ENCODE results near the gene OSCP1.

The OSCP1 gene

DNA sequence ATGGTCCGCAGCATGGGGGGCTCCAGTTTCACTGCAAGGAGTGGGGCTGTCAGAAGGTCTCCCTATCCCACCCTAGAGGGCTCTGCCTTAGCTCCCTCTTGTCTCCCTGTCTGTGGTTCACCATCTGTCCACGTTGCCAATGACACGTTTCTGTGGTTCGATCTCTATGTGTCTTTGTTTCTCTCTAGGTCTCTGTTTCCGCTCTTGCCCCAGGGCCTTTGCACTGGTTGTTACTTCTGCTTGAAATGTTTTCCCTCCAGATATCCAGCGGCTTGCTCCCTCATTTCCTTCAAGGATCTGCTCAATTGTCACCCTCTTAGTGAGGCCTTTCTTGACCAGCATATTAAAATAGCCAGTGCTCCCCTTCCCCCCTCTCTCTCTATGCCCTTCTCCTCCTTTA lies 22.4 kb upstream of the OSCP1 start:
- DNase-seq: no peak

DNA sequence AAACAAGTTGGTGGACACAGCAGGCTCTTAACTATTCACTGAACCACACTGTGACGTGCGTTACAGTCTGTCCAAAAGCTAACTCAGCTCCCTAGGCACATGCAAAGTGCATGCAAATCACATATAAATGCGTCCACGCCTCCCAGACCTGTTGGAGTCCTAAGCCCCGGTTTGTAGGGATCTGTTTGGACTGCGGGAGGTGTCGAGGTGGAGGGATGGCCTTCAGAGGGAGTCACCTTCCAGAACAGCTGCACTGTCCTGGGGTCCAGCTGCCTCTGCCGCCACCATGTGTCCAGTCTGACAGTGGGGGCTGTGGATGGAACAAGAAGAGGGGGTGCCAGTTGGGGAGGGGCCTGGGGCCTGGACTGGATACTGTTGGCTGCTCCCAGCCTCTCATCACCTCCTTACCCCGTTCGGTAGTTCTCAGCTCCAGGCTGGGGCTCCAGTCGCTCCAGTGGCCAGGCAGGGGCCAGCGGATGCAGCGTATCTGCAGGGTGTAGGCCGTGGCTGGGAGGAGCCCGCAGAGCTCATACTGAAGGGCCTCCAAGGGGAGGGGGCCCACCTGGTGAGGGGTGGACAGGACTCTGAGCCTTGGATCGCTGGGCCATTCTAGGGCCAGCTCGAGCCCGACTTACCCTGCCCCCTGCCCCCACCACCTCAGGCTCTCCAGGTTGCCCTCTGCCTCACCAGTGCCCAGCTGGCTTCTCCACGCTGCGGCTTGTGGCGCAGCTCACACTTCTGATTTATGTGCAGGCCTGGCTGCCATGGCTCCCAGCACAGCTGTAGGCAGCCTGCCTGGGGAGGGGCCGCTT lies 21.8 kb upstream of the OSCP1 start:
- DNase-seq: peak; percentile 28

DNA sequence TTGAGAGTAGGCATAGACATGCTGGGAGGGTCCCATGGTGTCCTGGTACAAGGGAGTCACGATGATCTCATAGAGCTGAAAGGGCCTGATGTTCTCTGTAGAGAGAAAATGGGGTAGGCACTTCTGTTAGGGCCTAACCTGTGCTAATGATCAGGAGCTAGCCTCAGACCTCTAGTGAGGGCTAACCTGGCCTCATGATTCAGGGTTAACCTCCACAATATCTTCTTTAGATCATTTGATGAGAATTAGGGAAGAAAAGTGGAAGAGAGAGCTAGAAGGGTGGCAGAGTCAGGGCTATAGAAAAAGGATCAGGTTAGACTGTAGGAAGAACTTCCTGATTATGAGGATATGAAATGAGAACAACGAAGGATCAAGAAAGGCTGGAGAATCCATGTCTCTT lies 18.9 kb upstream of the OSCP1 start:
- DNase-seq: no peak

DNA sequence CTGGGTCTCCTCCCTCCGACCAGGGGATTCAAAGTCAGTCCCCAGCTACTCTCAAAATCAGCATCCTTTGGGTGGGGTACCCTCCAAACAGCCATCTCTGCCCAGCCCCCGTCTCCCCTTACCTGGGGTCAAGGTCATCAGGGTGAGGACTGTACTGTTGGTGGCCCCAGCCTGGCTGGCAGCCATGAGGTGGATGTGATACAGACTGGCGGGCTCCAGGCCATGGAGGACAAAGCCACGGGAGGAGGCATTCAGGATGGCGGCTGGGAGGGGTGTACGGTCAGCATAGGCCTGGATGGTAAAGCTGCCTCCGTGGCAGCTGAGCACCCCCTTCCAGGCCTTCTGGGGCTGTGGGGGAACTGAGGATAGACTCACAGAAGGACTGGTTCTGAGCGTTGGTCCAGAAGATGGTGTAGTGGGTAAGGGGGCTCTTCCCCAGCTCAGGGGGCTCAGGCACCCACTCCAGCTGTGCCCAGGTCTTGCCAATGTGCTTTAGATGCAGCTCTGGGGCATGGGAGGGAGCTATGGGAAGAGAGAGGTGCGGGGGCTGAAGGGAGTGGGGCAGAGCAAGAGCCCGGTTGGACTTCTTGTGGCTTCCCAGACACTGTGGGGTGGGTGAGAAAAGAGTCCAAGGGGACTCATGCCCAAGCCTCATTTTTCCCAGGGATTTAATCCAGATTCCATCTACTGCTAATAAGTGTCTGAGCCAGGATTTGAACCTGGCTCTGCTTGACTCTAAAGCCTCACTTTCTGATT lies 17.6 kb upstream of the OSCP1 start:
- DNase-seq: no peak

DNA sequence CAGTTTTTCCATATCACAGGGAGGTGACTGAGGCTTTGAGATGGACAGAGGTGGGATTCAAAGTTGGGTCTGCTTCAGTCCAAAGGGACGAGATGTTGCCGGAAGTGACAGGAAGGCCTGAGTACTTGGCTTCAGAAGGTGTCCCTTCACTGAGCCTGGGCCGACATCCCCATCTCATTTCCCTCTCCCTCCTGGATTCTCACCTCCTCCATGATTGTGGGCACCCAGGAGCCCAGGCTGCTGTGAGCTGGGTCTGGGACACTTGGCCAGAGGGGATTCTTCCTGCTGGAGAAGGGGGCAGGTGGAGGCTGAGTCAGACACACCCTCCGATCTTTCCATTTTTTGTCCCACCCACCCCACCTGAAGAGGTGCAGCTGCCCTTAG lies 16.8 kb upstream of the OSCP1 start:
- no peak for DNase-seq

DNA sequence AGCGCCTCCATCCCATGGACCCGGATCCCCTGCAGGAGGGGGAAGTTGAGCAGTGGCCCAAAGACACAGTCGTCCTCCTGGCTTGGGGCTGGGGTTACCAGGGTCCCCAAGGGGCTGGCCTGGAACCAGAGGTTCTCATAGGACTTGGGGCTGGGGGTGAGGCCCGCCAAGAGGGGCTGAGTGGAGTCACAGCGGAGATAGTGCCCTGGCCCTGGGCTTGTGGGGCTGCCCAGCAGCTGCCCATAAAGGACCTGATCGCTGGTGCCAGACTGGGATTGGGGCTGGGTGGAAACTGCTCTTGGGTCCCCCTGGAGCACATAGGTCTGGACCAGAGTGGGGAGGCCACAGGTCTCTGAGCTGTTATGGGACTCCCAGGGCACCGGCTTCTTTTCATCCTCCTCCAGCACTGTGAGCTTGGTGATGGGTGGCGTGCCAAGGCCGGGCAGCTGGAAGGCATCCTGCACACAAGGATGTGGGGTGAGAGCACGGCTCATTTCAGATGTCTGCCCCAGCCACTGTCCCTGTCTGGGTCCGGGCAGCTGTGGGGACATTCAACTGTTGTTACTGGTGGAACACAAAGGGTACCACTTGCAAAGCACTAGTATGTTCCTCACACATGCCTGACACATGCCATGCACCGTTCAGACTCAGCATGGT lies 16.2 kb upstream of the OSCP1 start:
- DNase-seq: no peak

DNA sequence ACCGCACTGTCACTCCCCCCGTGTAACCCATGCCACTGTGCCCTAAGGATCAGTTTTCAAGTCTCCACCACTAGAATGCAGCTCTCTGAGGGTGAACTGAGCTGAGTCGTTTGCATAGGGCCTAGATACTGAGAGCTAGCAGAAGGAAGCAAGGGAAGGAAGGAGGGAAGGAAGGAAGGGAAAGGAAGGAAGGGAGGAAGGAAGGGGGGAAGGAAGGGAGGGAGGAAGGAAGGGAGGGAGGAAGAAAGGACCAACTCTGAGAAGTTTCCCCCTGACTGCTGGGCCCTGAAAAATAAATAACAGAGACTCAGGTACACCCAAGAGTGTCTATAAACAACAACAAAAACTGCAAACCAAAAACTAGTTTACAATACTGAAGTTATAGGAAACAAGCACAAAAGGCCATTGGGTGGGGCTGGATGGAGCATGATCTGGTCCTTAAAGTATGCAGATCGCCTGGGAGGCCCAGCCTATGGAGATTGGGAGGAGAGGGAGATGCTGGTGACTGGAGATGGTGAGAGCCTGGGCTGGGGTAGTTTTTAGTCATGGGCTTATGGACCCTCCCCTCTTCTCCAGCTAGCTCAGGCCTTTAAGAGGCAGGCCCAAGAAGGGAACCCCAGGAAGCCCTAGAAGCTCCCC lies 15.6 kb upstream of the OSCP1 start:
- DNase-seq: no peak

DNA sequence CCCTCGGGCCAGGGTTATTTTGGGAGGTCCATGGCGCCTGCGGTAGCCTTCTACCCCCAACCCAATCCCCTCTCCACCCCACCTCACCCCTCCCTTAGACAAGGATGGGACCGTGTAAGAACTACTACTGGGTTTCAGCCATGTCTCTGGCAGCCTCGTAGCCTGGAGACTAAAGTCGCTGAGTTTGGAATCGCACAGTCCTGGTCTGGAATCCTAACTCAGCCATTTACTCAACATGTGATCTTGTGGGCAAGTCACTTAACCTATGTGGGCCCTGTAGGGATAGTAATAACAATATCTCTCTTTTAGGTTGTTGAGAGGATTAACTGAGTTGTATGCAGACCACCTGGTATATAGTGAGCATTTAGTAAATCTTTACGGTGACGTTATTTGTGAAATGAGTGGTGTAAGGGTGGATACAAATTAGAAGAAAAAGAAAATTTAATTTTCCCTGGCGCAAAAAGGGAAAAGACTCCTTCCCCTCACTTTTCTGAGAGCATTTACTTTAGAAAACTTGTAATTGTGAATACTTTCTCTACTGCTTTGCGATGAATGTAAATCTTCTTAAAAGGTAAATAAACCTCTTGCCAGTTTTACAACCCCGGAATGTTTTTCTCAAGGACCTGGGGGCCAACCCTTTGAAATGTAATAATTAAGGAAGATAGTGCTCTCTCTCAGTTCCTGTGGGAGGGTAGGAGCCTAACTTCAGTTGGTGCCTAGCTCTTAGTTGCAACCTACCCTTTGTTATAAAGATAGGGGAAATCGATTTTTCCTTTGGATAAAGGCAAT lies 14.5 kb upstream of the OSCP1 start:
- DNase-seq: no peak

DNA sequence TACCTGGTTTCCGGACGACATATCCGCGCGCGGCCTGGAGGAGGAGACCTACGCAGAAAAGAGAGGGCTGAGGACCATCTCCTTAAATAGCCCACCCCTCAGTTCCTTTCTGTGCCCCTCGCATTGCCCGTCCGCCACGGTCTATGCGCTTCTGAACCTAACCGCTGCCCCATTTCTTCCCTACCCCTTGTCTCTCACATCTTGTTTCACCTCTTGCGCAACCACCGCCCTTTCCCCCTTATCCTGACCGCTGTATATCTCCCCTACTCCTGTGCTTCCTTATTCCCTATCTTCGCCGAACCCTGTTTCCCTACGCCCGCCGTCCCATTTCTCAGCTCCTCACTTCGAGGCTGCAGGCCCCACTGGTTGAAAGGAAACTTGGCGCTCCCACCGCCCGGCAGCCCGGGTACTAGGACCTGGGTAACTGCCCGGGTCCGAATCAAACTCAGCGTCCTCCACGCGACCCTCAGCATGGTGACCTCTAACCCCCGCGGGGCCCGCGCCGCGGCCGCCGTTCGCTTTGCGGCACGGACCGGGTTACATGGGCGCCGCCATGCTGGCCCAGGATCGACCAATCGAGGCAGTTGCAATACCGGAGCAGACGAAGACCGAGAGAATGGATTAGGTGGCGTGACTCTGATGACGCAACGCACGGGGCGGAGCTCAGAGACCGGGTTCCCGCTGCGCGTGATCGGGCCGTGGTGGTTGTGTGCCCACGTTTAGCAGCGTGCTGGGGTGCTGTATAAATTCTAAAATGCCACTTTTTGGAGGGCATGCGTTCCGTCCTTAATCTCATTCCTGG lies 13.8 kb upstream of the OSCP1 start, which contains the start of gene MRPS15:
Gene MRPS15 (minus strand): TSS at position 582 of the 802 bp plus-strand sequence. CDS start 109 bp downstream, at position 473.
- peak; percentile 96 for DNase-seq

DNA sequence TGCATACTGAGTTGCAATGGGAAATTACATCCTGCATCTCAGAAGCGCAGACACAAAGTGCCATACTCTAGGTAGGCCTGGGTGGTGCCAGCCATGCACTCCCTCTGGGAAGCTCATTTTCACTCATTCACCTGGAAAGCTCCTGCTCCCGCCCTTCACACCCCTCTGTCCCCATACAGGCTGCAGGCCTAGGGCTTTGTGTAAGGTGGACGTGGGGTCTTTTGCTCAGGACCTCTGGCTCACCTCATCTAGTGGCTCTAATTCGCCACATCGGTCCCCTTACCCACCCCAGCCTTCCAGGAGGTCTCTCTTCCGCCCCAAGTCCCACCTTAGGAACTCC lies 13.2 kb upstream of the OSCP1 start:
- DNase-seq: no peak

DNA sequence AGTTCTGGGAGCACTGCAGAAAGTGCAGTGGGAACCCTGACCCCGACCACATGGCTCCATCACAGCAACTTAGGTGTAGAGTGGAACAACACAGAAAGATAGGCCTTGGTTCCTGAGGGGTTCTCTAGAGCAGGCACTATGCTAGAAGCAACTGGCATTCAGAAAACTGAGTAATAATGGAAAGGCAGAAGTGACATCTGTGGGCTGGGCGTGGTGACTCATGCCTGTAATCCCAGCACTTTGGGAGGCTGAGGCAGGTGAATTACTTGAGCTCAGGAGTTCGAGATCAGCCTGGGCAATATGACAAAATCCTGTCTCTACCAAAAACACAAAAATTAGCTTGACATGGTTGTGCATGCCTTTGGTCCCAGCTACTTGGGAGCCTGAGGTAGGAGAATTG lies 8.7 kb upstream of the OSCP1 start:
- no peak for DNase-seq

DNA sequence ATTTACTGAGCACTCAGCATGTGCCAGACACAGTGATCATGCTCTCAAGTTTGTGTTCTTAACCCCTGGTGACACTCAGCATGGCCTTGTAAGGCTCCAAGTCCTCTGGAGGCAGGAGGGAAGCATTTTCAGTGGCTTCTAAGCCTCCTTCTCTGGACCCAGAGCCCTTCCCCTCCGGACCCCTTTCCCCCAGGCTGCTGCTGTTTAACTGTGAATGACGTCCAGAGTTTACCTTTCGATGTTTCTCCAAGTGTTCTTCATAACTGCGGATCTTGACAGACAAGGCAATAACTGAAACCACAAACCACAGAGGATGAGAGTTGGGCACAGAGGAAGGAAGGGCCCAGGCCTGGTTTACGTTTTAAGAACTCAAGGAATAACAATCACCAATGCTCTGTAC lies 7.4 kb upstream of the OSCP1 start:
- no peak for DNase-seq

DNA sequence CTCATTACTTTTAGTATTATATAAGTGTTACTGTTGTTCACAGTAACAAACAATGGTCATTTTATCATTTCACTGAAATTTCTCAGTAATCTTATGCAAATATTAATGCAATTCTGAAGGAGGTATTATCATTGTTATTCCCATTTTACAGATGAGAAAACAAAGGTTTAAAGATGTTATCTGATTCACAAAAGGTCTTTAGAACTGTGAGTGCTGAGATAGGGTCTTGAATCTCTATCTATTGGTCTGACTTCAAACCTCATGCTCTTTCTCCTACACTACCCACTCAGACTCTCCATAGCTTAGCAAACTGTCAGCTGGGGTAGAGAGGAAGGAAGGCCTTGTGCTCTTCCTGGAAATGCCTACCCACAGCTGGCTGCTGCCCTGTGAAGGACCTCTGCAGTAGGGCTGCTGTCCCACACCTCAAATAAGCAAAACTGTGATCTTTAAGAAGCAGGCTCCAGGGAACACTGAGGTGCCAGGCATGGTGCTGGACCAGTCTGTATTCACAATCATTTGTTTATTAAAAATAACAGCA lies 6.2 kb upstream of the OSCP1 start:
- no peak for DNase-seq

DNA sequence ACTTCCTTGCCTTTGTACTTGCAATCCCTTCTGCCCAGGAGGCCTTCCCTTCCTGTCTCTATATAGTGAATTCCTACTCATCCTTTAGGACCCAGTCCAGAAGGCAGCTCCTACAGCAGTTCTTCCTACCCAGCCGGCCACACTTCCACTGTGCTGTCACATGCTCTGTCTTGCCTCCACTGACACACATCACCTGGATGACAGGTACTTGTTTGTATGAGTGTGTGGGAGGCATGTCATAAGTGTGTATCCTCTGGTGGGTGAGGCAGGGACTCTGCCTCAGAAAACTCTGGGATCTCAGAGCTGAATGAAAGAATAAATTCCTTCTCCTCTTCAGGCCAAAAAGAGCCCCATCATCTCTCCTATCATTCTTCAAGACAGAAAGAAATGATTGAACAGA lies 5.1 kb upstream of the OSCP1 start:
- DNase-seq: no peak

DNA sequence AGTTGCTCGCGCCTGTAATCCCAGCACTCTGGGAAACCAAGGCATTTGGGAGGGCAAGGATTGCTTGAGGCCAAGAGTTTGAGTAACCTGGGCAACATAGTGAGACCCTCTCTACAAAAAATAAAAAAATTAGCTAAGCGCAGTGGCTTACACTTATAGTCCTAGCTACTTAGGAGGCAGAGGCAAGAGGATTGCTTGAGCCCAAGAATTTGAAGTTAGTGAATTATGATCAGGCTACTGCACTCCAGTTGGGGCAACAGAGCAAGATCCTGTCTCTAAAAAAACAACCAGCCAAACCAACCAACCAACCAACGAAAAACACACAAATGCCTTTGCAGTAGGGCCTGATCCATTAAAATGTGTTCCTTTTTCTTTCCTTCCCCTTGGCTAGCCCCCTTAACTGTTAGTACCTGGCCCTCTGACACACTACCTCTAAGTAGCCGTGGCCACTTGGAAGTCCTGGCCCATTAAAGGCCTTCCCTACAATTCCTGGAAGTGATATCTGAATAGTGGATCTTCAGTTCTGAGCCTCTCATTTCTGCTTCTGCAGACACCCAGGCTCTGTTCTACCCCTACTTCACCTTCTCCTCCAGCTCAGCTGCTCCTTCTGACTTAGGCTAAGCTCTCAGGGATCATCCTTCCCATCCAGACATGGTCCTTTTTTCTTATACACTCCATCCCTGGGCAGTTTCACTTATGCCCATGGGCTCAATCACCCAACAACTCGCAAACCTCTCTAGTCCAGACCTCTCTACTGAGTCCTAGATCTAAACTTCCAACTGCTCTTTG lies 3.5 kb upstream of the OSCP1 start:
- no peak for DNase-seq

DNA sequence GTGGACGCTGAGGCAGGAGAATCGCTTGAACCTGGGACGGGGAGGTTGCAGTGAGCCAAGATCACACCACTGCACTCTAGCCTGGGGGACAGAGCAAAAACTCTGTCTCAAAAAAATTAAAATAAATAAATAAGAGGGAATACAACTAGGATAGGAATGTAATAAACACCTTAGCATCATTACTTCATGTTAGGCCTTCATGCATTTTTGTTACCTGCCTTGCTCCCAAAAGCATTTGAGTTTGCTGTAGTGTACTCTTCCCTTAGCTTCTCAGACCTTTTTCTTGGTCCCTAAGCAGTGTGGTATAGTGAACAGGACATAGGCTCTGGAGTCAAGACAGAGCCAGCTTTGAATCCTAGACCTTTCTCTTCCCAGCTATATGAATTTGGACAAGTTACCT lies 2.8 kb upstream of the OSCP1 start:
- DNase-seq: no peak

DNA sequence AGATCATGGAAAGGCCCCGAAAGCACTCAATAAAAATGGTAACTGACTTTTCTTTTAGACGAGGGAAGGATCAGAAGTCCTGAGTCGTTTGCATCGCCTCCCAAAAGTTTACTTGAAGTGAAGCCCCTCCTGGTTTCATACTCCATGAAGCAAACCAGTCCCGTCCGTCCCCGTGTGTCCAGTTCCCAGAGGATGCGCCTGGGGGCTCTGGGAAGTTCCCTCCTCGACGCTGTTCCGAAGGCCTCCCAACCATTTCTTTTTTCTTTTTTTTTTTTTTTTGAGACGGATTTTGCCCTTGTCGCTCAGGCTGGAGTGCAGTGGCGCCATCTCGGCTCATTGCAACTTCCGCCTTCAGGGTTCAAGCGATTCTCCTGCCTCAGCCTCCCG lies 661 bp upstream of the OSCP1 start:
- DNase-seq: no peak

DNA sequence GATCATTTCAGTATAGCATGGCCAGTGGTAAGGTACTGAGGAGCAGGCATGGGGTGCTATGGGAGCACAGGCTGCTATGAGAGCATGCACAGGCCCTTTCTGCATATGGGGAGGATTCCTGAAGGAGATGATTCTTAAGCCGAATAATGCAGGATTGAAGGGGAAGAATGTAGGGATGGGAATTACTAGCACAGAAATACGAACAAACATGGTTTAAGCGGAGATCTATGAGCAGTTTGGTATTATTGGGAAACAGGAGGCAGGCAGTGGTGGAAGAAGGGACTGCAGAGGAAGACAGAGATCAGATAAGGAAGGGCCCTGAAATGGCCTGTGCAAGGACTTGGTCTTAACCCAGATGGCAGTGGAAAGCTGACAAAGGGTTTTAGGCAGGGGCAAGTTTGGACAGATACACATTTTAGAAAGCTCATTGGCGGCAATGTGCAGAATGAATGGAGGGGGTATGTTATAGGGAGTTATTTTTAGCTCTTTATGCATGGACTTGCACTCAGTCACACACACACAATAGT lies 1.7 kb downstream of the OSCP1 start:
- DNase-seq: no peak

DNA sequence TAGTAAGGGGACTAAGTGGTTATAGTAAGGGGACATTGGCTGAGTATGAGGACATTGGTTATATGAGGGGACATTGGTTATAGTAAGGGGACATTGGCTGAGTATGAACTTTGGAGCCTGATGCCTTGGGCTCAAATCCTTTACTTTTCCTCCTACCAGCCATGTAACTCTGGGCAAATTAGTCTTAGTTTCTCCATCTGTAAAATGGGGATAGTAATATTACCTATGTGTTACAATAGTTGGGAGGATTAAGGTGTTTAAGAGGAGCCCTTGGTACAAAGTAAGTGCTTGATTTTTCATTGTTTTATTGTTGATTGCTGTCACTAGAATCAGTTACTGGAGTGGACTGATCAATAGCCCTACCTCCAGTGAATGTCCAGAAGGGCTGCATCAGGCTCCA lies 2.8 kb downstream of the OSCP1 start:
- no peak for DNase-seq

DNA sequence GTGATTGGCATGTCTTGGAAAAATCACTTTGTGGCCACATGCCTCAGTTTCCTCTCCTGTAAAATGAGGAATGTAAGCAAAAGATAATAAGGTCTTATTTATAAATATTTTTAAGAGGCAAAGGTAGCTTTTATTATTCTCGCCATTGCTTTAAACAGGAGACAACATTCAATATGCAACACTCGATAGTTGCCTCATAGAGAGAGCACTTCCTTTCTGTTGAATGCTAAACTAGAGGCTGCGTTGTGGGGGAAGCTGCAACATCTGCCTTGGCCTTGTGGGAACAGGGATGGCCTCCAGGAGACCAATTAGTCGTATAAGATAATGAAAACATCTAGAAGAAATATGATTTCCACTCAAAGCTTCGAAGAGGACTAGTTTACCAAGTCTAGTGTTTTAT lies 3.5 kb downstream of the OSCP1 start:
- no peak for DNase-seq
